ENCODE data around the gene ADAP1.
"Not testable (repeated sequence)": the region's sequence is repeated elsewhere in the genome, so short reads cannot be mapped to it uniquely, and the experiment has no call there.

Gene ADAP1, protein sequence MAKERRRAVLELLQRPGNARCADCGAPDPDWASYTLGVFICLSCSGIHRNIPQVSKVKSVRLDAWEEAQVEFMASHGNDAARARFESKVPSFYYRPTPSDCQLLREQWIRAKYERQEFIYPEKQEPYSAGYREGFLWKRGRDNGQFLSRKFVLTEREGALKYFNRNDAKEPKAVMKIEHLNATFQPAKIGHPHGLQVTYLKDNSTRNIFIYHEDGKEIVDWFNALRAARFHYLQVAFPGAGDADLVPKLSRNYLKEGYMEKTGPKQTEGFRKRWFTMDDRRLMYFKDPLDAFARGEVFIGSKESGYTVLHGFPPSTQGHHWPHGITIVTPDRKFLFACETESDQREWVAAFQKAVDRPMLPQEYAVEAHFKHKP

DNA sequence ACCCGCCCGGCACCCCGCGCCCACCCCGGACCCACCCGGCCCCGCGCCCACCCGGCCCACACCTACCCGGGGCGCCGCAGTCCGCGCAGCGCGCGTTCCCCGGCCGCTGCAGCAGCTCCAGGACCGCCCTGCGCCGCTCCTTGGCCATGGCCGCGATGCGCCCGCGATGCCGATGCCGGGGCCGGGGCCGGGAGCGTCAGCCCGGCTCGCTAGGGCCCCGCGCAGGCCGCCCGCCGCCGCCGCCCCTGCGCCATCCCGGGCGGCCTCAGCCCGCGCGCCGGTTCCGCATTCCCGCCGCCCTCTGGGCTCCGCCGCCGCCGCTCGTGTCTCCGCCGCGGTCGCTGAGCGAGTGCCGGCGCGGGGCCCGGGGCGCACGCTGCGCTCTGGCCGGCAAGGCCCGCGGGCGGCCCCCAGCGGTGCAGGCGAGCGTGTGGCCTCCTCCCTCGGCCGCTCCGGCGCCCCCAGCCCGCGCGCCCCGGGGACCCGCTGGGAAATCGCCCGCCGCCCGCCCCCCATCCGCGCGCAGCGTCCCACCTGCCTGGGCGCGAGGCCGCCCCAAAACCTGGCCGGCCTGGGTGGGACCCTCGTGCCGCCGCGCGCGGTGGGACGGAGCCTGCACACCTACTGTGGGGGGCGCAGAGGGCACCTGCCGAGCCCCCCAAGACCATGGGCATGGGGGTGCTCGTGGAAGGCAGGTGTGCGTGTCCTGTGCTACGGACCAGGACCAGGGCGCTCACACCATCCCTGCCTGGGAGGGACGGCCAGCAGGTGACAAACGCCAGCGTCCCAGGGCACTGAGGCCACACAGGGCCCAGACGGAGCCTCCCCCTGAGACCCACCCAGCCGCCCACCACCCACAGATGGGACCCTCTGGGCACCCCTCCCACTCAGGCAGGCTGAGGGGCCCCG is at the start of gene ADAP1:
Gene ADAP1, minus strand, starts transcription at position 351 of the 909 bp plus-strand sequence. Its CDS starts 203 bp downstream, at position 148.
- DNase-seq = no peak

DNA sequence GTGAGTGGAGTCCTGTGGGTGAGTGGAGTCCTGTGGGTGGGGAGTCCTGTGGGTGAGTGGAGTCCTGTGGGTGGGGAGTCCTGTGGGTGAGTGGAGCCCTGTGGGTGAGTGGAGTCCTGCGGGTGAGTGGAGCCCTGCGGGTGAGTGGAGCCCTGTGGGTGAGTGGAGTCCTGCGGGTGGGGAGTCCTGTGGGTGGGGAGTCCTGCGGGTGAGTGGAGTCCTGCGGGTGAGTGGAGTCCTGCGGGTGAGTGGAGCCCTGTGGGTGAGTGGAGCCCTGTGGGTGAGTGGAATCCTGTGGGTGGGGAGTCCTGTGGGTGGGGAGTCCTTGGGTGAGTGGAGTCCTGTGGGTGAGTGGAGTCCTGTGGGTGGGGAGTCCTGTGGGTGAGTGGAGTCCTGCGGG is 48.0 kb upstream of the ADAP1 start:
- DNase-seq = not testable (repeated sequence)

DNA sequence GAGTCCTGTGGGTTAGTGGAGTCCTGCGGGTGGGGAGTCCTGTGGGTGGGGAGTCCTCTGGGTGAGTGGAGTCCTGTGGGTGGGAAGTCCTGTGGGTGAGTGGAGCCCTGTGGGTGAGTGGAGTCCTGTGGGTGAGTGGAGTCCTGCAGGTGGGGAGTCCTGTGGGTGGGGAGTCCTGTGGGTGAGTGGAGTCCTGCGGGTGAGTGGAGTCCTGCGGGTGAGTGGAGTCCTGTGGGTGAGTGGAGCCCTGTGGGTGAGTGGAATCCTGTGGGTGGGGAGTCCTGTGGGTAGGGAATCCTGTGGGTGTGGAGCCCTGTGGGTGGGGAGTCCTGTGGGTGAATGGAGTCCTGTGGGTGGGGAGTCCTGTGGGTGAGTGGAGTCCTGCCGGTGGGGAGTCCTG is 47.5 kb upstream of the ADAP1 start:
- not testable (repeated sequence) for DNase-seq

DNA sequence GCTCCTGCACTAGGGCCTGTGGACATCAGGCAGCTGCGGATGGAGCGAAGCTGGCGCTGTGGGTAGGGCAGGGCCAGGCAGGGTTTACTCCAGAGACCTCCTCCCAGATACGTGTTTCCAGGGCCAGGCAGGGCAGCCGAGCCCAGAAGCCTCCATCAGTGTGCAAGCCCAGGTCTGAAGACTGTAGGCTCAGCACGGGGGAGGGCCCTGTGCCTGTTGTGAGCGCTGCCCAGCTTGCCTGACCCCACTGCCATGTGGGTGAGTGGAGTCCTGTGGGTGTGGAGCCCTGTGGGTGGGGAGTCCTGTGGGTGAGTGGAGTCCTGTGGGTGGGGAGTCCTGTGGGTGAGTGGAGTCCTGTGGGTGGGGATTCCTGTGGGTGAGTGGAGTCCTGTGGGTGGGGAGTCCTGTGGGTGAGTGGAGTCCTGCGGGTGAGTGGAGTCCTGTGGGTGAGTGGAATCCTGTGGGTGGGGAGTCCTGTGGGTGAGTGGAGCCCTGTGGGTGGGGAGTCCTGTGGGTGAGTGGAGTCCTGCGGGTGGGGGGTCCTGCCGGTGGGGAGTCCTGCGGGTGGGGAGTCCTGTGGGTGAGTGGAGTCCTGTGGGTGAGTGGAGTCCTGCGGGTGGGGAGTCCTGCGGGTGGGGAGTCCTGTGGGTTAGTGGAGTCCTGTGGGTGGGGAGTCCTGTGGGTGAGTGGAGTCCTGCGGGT is 46.7 kb upstream of the ADAP1 start:
- DNase-seq = not testable (repeated sequence)

DNA sequence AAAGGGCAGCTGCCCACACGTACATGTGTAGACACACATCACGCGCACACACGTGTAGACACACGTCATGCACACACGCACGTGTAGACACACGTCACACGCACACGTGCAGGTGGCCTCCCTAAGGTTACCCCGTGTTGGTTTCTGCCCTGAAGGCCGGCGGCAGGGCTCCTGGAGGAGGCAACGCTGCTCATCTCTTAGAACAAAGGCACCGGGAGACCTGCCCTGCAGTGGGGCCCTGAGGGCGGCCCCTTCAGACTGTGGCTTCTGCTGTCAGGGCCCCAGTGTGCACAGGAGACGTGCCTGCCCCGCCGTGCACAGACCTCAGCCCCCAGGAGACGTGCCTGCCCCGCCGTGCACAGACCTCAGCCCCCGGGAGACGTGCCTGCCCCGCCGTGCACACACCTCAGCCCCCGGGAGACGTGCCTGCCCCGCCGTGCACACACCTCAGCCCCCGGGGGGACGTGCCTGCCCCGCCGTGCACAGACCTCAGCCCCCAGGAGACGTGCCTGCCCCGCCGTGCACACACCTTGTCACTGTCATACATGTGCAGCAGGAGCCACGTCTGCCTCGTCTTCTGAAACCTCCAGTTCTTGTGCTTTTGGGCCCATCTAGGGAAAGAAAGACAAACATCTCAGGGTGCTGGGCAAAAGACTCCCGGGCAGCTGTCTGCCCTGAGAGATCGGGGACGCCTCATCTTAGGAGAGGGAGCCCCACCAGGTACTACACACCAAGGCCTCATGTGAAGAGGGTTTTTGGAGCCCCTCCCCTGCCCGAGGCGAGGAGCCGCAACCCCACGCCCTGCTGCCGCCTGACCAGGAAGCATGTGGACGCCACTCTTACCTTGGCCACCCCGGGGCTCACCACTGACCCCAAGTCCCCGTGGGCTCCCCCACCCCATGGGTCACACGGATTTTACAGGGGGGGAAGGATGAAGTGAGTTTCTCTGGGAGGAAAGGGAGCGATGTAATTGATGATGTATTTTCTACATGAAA is 45.8 kb upstream of the ADAP1 start:
- no peak for DNase-seq

DNA sequence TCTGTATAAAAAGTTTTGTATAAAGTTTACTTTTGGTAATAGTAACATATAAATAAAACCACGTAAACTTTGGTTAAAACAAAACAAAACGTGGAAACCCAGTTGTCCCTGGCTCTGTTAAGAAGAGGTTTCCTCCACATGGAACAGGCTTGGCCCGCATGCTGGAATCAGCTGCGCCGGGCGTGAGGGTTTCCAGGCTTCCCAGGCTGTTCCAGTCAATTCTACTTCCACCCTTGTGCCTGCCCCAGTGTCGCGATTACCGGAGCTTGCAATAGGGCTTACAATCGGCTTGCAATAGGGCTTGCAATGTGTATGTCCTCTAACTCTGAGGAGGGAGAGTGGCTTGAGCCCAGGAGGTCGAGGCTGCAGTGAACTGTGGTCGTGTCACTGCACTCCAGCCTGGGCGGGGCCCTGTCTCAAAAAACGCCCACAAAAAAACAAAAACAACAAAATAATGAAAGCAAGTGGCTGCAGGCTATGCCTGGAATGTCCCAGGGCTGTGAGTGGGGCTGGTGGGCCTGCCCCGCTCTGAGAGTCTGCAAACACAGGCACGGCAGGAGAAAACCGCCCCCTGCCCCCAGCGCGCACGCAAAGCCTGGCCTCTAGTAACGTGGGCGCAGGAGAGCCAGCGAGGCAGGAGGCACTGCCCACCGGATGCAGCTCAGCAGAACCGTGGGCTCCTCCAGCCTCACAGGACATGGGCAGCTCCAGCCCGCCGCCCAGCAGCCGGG is 44.8 kb upstream of the ADAP1 start:
- DNase-seq = no peak

DNA sequence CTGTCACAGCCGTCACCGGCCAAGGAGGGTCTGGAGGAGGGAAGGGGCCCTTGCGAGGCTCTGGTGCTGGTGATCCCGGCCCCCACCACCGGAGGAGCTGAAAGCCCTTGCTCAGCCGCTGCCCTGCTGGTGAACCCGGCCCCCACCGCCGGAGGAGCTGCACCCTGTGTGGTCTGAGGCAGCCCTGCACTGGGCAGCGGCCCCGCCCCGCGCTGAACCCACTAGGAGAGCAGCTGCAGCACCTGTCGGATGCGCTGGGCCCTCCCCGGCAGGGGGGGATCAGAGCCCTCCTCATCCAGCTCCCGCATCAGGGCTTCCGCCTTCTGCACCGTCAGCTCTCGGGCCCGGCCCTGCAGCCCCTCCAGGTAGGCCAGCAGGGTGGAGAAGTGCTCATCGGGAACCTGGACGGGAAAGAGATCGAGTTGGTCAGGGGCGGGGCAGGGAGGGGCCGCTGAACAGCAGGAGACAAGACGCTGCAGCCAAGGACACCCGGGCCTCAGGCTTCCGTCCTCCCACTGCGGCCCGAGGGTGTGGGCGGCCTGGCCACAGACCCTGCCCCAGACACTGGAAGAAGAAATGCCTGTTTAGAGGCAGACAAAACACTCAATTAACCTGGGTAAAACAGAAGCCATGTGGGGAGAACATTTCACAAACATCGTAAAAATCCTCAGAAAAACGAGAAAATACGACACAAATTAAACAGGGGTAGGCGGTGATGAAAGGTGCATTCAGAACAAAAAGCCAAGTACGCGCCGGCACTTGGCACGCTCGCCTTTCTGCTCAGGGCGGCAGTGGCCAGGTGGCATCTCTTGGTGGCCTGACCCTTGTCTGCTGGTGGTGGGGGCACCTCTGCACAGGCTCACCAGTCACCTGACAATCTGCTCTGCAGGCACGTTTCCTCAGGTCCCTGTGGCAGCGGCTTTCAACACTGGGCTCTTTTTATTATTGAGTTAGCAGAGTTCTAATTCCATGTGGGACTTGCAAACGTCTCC is 43.2 kb upstream of the ADAP1 start:
- no peak for DNase-seq

DNA sequence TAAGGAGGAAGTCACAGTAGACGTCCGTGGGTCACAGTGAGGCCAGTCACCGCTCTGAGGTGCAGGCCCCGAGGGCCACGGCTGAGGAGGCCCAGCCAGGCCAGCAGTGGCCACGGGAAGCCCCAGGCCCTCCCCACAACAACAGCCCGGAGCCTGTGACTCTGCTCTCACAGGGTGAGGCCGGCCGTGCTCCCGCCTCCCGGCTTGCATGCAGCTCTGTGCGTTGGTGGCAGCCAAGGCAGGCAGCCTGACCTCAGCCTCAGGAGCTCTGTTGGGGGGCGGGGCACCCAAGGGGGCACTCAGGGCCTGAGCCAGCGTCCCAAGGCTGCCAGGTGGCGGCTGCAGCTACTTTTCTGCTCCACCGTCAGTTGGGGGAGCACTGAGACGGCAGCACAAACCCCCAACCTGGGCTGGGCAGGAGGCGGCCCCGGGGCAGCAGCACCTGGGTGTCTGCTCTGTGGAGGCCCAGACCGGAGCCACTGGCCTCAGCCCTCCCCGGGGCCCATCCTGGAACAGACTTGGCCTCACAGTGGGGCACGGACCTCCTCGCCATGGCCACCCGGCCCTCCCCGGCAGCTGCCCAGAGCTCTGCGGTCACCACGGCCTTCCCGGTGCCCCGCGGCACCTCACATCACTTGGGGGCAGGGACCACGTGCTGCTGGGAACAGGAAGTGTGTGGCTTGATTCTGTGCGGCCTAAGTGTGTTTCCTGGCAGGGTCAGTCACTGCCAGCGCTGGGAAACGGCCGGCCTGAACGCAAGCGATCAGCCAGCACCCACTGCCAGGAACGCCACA is 41.8 kb upstream of the ADAP1 start:
- no peak for DNase-seq

DNA sequence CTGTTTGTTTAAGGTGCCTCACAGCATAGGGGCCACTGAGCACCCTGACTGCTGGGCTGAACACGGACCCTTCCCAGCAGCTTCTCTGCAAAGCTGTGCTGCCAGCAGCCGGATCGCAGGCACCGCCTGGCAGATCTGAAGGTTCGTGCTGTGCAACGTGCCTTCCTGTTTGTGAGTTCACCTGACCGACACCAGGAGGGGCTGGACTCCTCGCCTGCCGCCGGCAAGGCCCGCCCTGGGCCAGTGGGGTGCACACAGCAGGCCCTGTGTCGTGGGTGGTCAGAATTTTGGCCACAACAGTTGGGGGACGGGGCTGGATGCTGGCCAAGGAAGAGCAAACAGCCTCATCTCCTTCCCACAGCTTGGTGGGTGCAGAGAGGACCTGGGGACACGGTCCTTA is 41.1 kb upstream of the ADAP1 start:
- no peak for DNase-seq

DNA sequence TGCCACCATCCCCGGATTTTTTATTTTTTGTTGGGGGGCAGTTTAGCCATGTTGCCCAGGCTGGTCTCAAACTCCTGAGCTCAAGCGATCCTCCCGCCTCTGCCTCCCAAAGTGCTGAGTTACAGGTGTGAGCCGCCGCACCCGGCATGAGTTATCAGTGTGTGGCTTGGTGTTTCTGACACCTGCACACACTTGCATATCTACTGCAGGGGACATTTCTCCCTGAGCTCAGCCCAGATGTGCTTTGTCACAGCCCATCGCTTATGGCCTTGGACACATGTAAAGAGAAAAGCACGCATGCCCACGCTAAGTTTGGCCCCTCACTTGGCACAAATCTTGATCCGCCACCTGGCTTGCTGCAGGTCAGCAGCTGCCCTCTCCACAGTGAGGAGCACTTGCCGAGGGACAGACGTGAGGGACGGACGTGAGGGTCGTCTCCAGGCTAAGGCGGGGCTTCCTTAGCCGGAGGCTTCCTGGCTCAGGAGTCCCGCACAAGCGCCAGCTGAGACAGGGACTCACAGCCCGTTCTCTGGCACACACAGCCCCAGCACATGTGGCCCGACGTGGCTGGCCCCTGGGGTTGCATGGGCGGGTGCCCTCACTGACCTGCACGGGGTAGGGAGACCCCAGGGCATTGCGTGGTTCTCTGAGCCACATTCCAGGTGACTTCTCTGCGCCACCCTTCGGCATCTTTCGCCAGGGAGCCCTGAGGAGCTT is 40.3 kb upstream of the ADAP1 start:
- DNase-seq = no peak

DNA sequence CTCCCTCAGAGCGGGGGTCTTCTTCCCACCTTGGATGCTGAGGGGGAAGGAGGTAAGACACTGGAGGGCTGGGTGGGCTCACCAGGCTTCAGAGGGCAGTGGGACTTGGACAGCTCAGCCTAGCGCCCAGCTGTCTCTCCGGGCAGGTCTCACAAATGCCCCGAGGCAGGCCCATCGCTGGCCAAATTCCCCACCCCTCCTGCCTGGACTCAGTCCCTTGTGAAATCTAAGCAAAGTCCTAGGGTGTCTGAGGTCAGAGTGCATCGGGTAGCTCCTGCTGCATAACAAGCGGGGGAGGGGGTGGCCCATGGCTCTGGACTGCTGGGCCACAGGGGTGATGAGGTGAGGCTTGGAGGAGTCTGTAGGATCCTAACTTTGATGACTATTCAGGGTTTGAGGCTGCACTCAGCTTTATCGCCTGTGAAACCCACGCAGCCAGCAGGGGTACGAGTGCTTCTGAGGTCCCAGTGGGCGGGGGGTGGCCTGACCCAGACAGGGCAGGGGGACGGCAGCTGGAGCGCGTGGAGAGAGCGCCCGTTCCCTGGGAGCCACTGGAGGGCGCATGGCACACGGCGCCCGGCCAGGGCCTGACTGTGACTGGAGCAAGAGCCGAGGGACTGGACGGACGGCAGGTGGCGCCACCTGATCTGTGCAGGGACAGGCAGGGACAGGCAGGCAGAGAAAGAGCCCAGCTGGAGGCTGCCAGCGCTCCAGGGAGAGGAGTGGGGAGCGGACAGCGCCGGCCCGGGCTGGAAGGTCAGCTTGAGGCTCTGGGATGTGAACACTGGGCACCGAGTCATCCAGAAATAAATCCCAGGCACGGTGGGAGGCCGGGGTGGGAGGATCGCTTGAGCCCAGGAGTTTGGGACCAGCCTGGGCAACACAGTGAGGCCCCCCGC is 38.5 kb upstream of the ADAP1 start:
- DNase-seq = peak; percentile 92

DNA sequence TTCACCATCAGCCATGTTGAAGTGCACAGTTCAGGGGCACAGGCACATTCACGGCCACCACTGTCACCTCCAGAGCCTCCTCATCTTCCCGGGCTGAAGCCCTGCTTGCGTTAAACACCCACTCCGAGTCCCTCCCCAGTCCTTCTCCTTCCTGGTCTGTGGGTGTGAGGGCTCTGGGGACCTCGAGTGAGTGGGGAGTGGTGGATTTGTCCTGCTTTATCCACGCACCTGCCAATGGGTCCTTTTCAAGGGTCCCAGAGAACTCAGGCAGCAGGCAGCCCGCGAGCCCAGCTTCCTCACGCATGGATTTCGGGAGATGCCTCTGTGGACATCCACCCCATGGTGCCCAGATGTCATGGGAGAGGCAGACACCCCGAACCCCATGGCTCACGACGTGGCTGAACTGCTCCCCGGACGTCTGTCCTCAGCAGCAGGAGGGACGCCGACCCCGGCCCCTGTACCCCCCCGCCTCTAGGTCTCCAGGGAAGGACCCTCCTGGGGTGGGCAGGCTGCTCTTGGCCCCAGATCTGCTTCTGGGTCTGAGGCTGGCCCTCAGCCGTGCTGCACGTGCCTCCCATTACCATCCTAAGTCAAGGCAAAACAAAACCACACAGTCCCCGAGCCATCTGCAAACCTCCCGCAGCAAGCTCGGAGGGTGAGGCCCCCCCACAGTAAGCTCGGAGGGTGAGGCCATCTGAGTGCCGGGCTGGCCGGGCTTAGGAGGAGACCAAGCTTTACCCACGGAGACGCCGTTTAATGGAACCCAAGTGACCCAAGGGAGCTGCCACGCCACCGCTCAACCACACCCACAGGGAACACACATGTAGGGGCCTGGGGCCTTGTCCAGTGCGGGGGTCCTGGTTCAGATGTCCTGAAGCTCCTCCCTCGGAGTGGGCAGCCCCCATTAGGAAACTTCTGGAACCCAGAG is 37.5 kb upstream of the ADAP1 start:
- DNase-seq = no peak

DNA sequence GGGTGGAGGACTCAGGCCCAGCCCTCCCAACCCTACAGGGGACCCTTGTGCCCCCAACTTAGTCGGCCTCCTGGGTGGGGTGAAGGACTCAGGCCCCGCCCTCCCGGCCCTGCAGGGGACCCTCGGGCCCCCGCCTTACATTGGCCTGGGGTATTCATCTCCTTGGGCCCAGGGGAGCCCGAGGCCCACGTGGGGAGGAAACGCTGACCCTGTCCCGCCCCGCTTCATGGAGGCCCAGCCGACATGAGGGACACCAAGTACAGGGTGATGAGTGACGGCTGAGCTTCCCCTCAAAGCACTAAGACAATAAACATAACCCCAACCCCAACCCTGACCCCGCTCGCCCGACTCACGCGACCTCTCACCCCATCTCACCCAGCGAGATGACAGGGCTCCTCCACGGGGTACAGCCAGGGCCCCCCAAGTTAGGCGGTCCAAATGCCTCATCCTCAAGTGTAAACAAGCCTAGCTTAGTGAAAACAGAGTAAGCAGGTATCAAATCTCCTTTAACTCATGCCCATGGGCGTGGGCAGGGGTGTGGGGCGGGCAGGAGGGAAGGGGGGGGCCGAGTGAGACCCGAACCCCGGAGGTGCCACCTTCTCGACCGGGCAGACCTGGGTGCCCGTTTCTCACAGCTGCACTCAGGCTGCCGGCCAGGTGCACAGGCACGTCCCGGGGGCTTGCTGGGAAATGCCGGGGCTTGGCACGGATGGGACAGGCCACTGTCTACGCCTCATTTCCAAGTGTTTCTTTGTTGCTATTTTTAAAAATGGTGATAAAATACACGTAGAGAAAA is 36.7 kb upstream of the ADAP1 start:
- DNase-seq = no peak

DNA sequence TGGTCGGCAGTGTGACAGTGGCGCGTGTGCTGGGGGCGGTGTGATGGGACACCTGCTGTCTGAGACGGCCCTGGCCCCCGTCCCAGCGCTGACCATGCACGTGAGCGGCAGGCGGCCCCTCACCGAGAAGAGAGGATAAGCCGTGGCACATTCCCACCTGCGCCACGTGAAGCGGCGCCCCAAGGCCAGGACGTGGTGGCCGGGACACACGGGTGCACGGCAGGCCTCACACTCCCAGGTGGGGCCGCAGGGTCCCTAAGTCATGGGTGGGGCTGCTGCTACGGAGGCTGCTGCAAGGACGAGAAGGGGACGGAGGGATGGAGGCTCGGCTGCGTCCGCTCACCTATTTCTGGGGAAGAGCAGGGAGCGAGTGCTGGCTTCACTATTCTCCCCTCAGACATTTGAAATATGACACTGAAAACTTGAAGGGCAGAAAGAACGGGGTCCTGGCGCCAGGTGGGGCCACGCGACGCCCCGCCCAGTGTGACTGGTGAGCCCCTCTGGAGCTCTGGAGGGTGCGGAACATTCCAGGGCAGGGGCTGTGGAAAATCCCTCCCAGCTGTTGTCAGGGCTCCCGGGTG is 36.0 kb upstream of the ADAP1 start:
- DNase-seq = no peak

DNA sequence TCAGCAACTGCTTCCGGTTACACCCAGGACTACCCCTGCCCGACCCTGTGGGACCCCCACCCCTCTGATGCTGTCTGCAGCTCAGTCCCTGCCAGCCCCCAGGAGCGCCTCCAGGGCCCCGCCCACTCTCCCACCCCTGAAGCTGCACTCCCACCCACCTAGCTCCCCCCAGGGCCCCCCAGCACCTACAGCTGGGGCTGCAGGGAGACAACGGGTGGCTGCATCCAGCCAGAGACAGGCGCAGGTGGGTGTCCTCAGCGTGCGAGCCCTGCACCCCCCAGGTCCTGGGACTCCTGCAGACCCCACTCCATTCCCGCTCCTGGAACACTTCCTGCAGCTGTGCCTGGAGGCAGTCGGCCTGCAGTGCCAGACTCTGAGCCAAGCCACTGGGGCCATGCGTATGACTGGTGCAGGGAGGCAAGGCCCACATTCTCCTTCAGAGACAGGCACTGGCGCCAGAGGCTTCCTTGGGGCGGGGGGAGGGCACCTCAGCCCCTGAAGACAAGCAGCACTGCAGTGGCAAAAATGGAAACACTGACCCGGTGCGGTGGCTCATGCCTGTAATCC is 34.6 kb upstream of the ADAP1 start:
- DNase-seq = no peak
